HG03342 (cell line): ENCODE results near the gene ANTXR2.

Experiments
- ATAC-seq: cut with Tn5 transposase; IDR thresholded peaks from one replicate; pipeline ENCODE4 v1.9.1; 2021; ENCODE audit warnings: mild to moderate bottlenecking, moderate library complexity; ENCODE audit not compliant: unreplicated experiment

The ANTXR2 gene

GRCh38 chr4:80092847-80093246, 19.8 kb upstream of the ANTXR2 start:
- no peak for ATAC-seq

GRCh38 chr4:80092088-80092487, 19.1 kb upstream of the ANTXR2 start:
- no peak for ATAC-seq

DNA sequence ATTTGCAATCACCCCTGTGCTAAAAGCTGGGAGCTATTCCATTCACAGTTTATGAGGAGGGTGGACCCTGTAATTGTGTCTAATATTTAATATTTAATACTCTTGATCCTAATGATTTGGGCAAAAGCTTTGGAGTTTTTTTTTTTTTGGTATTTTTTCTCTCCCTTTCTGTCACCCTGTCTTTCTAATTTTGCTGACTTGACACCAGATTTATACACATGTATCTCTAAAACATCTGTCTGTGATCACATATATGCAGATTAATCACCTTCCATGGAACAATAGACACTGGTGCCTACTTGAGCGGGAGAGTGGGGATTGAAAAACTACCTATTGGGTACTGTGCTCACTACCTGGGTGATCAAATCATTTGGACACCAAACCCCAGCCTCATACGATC, 18.7 kb upstream of the ANTXR2 start:
- ATAC-seq = no peak

DNA sequence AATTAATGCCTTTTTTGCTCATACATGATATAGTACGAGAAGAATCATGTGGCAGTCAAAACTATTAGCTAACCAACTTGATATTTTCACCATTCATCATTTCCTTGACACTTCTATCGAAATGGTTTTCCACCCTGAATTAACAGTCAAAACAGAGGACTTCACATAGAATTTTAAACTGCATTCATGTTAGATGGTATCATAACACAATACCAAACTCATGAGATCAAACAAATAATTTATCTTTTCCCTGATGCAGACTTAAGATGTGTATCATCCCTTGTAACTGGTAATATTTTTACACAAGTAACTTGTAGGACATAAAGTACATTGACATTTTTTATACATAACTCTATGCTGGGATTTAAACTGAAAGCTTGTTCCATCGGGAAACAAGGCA, 18.2 kb upstream of the ANTXR2 start:
- no peak for ATAC-seq

DNA sequence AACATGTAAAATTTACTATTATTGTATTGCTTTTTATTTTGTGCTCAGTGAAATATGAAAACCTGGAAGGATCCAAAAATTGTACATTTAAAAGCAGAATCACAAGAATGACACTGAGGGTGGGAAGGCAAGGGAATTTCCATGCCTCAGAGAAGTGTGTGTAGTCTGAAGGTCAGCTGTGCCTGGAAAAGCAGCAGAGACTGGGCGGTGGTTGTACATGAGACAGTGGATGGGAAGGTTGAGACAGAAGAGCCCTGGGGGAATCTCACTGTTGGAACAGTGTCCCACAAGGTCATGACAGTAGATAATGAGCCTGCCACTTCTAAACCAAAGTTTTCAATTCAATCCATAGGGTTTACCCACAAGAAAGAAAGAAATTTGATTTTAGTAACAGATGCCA, 17.1 kb upstream of the ANTXR2 start:
- no peak for ATAC-seq

GRCh38 chr4:80088471-80088870, 15.4 kb upstream of the ANTXR2 start:
- no peak for ATAC-seq

DNA sequence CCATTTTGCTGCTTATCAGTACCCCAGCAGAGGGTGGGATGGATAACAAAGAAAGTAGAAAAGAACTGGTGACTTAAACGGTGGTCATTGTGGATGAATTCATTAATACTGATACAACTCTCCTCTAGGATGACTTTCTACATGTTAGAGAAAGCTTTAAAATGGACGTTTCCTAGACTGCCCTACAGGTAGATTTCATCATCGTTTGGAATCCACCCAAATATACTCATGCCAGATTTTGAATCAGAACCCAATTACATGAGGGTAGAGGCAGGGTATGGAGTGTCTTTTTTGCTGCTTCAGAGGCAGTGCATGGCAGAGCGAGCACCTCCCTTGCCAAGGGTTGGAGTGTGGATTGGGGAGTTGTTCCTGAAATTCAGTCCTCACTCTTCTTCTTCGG, 13.3 kb upstream of the ANTXR2 start:
- ATAC-seq = no peak

GRCh38 chr4:80085081-80085480, 12.1 kb upstream of the ANTXR2 start:
- no peak for ATAC-seq

DNA sequence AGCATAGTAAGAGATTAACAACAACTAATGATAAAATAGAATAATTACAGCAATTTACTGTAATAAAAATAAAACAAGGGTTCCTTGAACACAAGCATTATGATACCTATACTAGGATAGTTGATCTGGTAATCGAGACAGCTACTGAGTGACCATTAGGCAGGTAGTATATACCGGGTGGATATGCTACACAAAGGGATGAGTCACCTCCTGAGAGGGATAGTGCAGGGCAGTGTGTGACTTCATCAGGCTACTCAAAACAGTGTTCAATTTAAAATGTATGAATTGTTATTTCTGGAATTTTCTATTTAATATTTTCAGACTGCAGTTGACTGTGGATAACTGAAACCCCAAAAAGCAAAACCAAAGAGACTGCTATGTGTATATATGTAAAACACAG, 9.7 kb upstream of the ANTXR2 start:
- ATAC-seq = no peak

DNA sequence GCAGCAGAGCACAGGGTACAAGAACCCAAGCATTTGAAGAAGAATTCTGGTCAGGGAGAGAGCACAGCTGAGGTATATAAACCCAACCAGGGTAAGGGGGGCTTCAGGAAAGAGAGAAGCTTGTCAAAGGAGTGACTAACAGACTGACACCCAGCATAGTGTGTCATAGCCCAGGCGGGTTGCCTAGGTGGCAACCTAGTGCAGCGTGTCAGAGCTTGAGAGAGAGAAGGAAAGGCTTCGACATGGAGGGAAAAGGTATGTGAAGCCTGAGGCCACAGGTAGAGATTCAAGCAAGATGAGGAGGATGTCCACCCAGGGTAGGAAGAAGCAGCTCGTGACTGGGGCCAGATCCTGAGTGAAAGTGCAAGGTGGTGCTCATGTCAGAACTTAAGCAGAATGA, 8.5 kb upstream of the ANTXR2 start:
- no peak for ATAC-seq

DNA sequence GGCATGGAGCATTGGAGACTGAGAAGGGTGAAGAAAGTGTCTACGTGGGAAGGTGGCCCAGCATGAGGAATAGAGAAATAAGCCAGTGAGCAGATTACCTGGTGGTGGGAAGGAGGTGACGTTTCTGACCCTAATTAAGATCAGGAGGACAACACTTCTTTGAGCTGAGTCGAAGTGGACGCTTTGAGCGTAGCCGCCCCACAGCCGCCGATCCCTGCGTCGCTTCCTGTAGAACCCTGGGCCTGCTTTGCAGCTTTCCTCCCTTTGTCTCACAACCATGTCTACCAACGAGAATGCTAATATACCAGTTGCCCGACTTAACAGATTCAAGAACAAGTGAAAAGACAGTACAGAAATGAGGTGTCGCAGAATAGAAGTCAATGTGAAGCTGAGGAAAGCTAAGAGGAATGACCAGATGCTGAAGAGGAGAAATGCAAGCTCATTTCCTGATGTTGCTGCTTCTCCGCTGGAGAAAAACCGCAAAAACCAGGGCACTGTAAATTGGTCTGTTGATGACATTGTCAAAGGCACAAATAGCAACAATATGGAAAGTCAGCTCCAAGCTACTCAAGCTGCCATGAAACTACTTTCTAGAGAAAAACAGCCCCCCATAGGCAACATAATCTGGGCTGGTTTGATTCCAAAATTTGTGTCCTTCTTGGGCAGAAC, 6.4 kb upstream of the ANTXR2 start:
- no peak for ATAC-seq

DNA sequence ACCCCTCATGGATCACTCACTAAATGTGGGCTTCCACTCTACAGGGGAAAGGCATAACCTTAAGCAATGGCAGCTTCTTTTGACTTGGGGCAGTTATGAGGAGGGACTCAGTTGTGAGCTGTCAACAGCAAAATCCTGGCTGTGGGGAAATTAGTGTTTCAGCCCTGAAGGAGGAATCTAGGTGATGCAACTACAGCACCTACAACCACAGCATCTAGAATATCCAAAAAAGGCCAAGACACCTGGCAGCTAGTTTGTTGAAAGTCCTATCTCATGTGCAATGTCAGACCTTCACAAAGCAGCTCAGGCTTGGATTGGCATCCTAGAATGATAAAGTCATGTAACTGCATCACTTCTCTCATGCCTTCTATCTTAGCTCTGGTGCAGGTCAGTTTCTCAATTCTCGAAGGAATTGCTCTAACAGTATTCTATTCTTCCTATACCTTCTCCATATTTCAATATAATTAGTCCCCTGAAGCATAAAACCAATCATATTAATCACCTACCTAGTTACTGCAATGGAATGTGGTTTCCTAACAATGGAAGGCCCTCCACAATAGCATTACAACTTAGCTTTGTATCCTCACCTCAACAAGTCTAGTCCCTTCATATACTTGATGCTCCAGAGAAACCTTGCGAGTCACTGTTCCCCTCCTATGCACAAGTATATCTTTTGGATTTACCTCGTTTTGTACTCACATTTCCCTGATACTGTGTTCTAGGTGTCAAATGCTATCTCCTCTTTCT, 5.5 kb upstream of the ANTXR2 start:
- ATAC-seq = no peak

DNA sequence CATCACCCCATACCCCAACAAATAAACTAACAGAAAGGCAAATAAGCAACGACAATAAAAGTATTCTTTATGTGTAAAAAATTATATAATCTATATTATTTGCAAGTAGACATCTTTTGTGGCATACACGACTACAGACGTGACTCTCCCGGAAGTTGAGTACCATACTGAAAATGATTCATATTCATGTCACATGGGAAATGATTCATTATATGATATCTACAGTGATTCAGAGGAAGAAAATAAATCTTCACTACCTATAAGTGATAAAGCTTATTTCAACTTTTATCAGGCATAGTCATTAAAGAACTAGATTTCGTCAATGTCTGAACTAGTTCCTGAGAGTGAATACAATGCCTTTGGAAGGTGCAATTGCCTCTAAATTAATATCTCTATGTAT, 4.6 kb upstream of the ANTXR2 start:
- no peak for ATAC-seq

DNA sequence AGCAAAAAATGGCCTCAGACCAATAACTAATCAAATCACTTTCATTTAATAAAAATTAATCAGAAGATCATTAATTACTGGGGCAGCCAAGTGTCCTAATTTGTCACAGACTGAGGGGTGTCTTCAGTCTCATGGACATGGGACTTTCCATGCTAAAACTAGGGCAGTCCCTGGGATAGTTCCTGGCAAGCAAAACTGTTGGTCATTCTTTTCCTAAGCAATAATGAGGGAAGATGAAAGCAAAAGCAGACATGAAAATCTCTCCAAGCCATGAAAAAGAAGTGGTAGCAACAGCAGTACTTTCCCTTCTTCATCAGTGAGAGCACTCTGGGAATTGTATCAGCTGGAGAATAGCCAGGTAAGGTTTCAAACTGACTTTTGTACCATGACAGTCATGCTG, 3.7 kb upstream of the ANTXR2 start:
- no peak for ATAC-seq

DNA sequence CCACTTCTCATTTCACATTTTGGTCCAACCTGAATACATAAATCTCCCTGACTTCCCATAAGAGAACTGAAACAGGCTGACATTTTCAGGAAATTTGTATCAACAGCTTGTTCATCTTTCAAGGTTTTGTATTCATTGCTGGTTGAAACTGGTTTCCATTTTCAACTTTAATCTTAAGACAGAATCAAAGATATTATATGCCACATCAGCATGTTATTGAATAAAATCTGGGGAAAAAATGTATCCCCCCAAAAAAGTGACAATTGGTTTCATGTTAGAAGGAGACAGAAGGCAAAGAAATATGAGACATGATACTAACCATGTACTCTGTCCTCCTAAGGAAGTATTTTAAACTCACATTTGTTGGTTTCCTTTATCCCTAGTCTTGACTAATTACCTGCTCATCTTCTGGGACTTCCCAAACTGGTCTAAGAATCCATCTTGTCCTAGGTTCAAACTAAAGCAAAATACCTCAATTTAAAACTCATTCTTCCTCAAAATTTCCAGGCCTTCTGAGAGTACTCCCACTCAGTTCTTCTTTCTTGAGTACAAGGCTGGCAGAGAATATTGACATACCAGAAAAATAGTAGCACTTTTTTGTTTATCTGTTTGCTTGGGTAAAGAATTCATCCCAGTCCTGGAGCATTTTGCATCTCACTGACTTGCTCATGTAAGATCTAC, 3.1 kb upstream of the ANTXR2 start:
- no peak for ATAC-seq

GRCh38 chr4:80074651-80075050, 1.6 kb upstream of the ANTXR2 start:
- no peak for ATAC-seq

GRCh38 chr4:80074069-80074468, 1.0 kb upstream of the ANTXR2 start:
- no peak for ATAC-seq

DNA sequence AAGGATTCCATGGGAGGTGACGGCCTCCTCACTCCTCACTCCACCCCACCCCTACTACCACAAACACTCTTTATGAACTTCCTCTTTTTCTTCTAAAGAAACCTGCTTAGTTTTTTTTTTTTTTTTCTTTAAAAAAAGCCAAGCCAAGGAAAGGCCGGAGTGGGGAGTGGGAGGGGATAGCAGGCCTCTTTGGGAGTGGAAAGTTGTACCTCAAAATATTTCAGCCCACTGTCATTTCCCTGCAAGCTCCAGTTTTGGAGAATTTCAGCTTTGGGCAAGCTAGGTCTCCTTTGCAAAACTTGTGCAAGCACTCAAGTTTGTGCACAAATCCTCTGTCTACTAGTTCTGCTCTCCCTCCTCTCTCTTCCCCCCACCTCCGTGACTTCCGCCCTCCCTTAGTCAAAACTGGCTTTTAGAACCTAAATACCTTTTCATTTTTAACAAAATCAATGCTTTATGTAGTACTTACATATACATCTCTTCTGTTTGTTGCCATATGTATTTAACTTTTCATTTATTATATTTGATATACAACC, 512 bp upstream of the ANTXR2 start:
- peak; percentile 45 for ATAC-seq

- peak; percentile 27 for ATAC-seq
These were observed 743 bp downstream of the ANTXR2 start for GRCh38 chr4:80072228-80072743.

GRCh38 chr4:80071604-80072227, 1.3 kb downstream of the ANTXR2 start:
- ATAC-seq = peak; percentile 13
